Measurements from ENCODE around the gene MAP1LC3B.
A peak's percentile ranks its signal among the peaks of the same experiment; 100 is the strongest.

Gene MAP1LC3B

DNA sequence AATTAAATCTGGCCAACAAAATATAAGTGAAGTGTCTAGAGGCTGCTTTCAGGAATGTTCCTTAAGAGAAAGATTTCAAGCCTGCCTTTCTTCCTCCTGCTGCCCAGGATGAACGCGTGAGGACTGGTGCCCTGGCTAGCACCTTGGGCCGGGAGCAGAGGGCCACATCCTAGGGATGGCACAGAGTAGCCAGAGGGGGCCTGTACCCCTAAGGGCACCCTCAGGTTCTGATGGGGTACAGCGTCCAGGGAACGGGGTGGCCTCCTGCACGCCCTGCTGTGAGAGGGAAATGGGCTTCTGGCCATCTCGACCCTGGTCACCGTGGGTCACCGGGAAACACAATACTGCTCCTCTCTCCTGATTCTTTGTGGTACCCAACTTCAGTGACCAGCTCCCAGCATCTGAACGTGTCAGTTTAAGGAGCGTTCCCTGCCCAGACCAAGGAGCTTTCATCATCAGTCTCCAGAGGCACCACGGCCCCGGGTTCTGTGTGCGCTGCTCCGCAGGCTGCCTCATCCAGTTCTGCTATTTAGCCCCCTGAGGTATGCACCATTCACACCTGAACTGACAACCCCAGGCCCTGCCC is 40.3 kb downstream of the MAP1LC3B start:
- H3K14ac ChIP-seq (ENCODE audit: low read length in 2 of 2): peak overlapping the region in 1 of 2 experiments; percentile 55
- H3K4me3 ChIP-seq (ENCODE audit: insufficient read depth in 1 of 2, low read depth in 1 of 2, low read length in 2 of 2): no peak overlapping the region
- H2AFZ ChIP-seq (ENCODE audit: low read depth, low read length): no peak overlapping the region
- no peak overlapping the region for H2BK120ac ChIP-seq (ENCODE audit: low read depth, low read length)
- peak overlapping the region in 1 of 2 experiments; percentile 21 for H2BK12ac ChIP-seq (ENCODE audit: low read length in 2 of 2)
- H2BK15ac ChIP-seq (ENCODE audit: low read depth, poor library complexity, severe bottlenecking): no peak overlapping the region
- H3K23ac ChIP-seq (ENCODE audit: low read length in 2 of 2): peak overlapping the region in 1 of 2 experiments; percentile 27
- H4K8ac ChIP-seq (ENCODE audit: low read length): peak overlapping the region; percentile 67
- no peaks in the 10 kb centered on the region for H3K9me3 ChIP-seq (ENCODE audit: control insufficient read depth, low read length)
- H3K36me3 ChIP-seq (ENCODE audit: control insufficient read depth in 1 of 2, insufficient read depth in 2 of 2, low read depth in 1 of 2, low read length in 2 of 2): peaks cover 34 to 53% of the 10 kb centered on the region in 2 experiments
- WGBS: 95% methylated on average over 15 of the region's 15 CpGs
- H3K4me2 ChIP-seq (ENCODE audit: low read length, poor library complexity, severe bottlenecking): no peak overlapping the region
- no peak for DNase-seq
- H3K79me1 ChIP-seq (replicated peaks; ENCODE audit: low read length, poor library complexity, severe bottlenecking): peaks cover 40% of the 10 kb centered on the region
- H3K4me1 ChIP-seq (ENCODE audit: control insufficient read depth, insufficient read depth, low read depth, low read length): peaks cover 27% of the 10 kb centered on the region
- no peak overlapping the region for H2BK5ac ChIP-seq (ENCODE audit: low read depth, low read length, poor library complexity, severe bottlenecking)
- peak overlapping the region; percentile 31 for H3K9ac ChIP-seq (ENCODE audit: low read length)
- H3K4ac ChIP-seq (ENCODE audit: low read depth in 1 of 2, low read length in 2 of 2): peak overlapping the region; percentile 12 to 27
- no peak overlapping the region for H3K27ac ChIP-seq (ENCODE audit: low read length, poor library complexity, severe bottlenecking)
- peak overlapping the region; percentile 58 to 81 for H3K18ac ChIP-seq (ENCODE audit: low read depth in 1 of 2, low read length in 2 of 2)
- H3K27me3 ChIP-seq (ENCODE audit: control insufficient read depth in 1 of 2, insufficient read depth in 1 of 2, low read length in 2 of 2): no peaks in the 10 kb centered on the region
- no peak overlapping the region for H2AK5ac ChIP-seq (ENCODE audit: low read length, severe bottlenecking)
- no peak overlapping the region for H4K91ac ChIP-seq (ENCODE audit: low read length)

DNA sequence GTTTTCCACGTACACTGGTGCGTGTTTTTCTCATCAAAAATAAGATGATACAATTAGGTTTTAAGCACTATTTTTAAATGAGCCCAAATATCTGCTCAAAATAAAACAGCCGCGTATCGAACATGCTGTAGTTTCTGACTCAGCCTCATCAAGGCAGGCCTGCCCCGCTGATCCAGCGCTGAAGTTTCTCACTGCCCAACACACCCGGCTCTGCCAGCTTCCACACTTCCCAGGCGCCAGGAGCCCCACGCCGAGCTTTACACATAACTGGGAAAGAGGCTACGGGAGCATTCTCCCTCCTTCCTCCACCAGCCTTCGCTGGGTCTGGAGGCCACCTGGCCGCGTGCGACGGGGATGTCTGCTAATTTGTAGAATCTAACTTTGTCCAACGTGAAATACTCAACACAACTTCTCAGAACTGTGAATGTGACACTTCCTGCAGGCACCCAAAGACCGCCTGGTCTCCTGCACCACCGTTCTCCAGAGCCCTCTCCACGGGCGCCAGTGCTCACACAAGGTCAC is 42.1 kb downstream of the MAP1LC3B start:
- Histone ChIP-seq H3K79me1 (replicated peaks; ENCODE audit: low read length, poor library complexity, severe bottlenecking) (peaks cover 33% of the 10 kb centered on the region), H3K4me3 (ENCODE audit: insufficient read depth in 1 of 2, low read depth in 1 of 2, low read length in 2 of 2) (no peak overlapping the region), H3K9me3 (ENCODE audit: control insufficient read depth, low read length) (no peaks in the 10 kb centered on the region), H2BK12ac (ENCODE audit: low read length in 2 of 2) (no peak overlapping the region), H2BK5ac (ENCODE audit: low read depth, low read length, poor library complexity, severe bottlenecking) (no peak overlapping the region), H4K91ac (ENCODE audit: low read length) (peak overlapping the region; percentile 3), H3K18ac (ENCODE audit: low read depth in 1 of 2, low read length in 2 of 2) (no peak overlapping the region), H3K4me1 (ENCODE audit: control insufficient read depth, insufficient read depth, low read depth, low read length) (peaks cover 33% of the 10 kb centered on the region), H3K27ac (ENCODE audit: low read length, poor library complexity, severe bottlenecking) (no peak overlapping the region), H3K23ac (ENCODE audit: low read length in 2 of 2) (no peak overlapping the region), H3K9ac (ENCODE audit: low read length) (no peak overlapping the region), H2BK120ac (ENCODE audit: low read depth, low read length) (no peak overlapping the region), H4K8ac (ENCODE audit: low read length) (peak overlapping the region; percentile 36), H2AFZ (ENCODE audit: low read depth, low read length) (no peak overlapping the region), H2BK15ac (ENCODE audit: low read depth, poor library complexity, severe bottlenecking) (no peak overlapping the region), H3K14ac (ENCODE audit: low read length in 2 of 2) (no peak overlapping the region), H3K36me3 (ENCODE audit: control insufficient read depth in 1 of 2, insufficient read depth in 2 of 2, low read depth in 1 of 2, low read length in 2 of 2) (peaks cover 29 to 46% of the 10 kb centered on the region in 2 experiments), H3K27me3 (ENCODE audit: control insufficient read depth in 1 of 2, insufficient read depth in 1 of 2, low read length in 2 of 2) (no peaks in the 10 kb centered on the region), H3K4ac (ENCODE audit: low read depth in 1 of 2, low read length in 2 of 2) (peak overlapping the region in 1 of 2 experiments; percentile 46), H3K4me2 (ENCODE audit: low read length, poor library complexity, severe bottlenecking) (no peak overlapping the region), H2AK5ac (ENCODE audit: low read length, severe bottlenecking) (no peak overlapping the region)
- no peak for DNase-seq
- WGBS: 95% methylated on average over 22 of the region's 22 CpGs

- Histone ChIP-seq H2AFZ (ENCODE audit: low read depth, low read length) (no peak overlapping the region), H3K36me3 (ENCODE audit: control insufficient read depth in 1 of 2, insufficient read depth in 2 of 2, low read depth in 1 of 2, low read length in 2 of 2) (peaks cover 23 to 41% of the 10 kb centered on the region in 2 experiments), H3K4ac (ENCODE audit: low read depth in 1 of 2, low read length in 2 of 2) (no peak overlapping the region), H3K9ac (ENCODE audit: low read length) (peak overlapping the region; percentile 62), H2BK15ac (ENCODE audit: low read depth, poor library complexity, severe bottlenecking) (no peak overlapping the region), H3K4me1 (ENCODE audit: control insufficient read depth, insufficient read depth, low read depth, low read length) (peaks cover 35% of the 10 kb centered on the region), H2AK5ac (ENCODE audit: low read length, severe bottlenecking) (no peak overlapping the region), H3K4me3 (ENCODE audit: insufficient read depth in 1 of 2, low read depth in 1 of 2, low read length in 2 of 2) (peak overlapping the region in 1 of 2 experiments; percentile 68), H3K27ac (ENCODE audit: low read length, poor library complexity, severe bottlenecking) (peak overlapping the region; percentile 33), H3K23ac (ENCODE audit: low read length in 2 of 2) (peak overlapping the region in 1 of 2 experiments; percentile 14), H4K91ac (ENCODE audit: low read length) (peak overlapping the region; percentile 10), H2BK120ac (ENCODE audit: low read depth, low read length) (no peak overlapping the region), H2BK5ac (ENCODE audit: low read depth, low read length, poor library complexity, severe bottlenecking) (no peak overlapping the region), H3K18ac (ENCODE audit: low read depth in 1 of 2, low read length in 2 of 2) (peak overlapping the region; percentile 6 to 73), H4K8ac (ENCODE audit: low read length) (peak overlapping the region; percentile 2), H3K79me1 (replicated peaks; ENCODE audit: low read length, poor library complexity, severe bottlenecking) (peaks cover 35% of the 10 kb centered on the region), H3K4me2 (ENCODE audit: low read length, poor library complexity, severe bottlenecking) (no peak overlapping the region), H3K27me3 (ENCODE audit: control insufficient read depth in 1 of 2, insufficient read depth in 1 of 2, low read length in 2 of 2) (no peaks in the 10 kb centered on the region), H3K9me3 (ENCODE audit: control insufficient read depth, low read length) (no peaks in the 10 kb centered on the region), H3K14ac (ENCODE audit: low read length in 2 of 2) (peak overlapping the region in 1 of 2 experiments; percentile 97), H2BK12ac (ENCODE audit: low read length in 2 of 2) (peak overlapping the region; percentile 22 to 70)
- 82% methylated on average over 23 of the region's 23 CpGs for WGBS
- peak; percentile 84 for DNase-seq
Observed at GRCh38 chr16:87435372-87436224, 43.5 kb downstream of the MAP1LC3B start.
